Mesendoderm (in vitro differentiated cells): ENCODE measurements around the gene RBM11.
A peak's percentile ranks its signal among the peaks of the same experiment; 100 is the strongest.

Source experiments
- DNase-seq: peaks from one replicate; pipeline ENCODE4 v3.0.0; 2013
- H2AK5ac ChIP-seq: 2 replicates; pipeline ENCODE4 v1.6.1; 2013; ENCODE audit warnings: low read length, inconsistent platforms
- H2BK120ac ChIP-seq: 2 replicates; pipeline ENCODE4 v1.6.1; 2013; ENCODE audit warnings: low read depth, mild to moderate bottlenecking, low read length, moderate library complexity, mixed read lengths
- H2BK15ac ChIP-seq: replicated peaks from 2 replicates; pipeline ENCODE4 v1.6.1; 2013; ENCODE audit warnings: low read depth, mild to moderate bottlenecking, moderate library complexity
- H2BK5ac ChIP-seq: 2 replicates; pipeline ENCODE4 v1.6.1; 2013; ENCODE audit warnings: low read length, inconsistent platforms
- H3K18ac ChIP-seq: 2 replicates; pipeline ENCODE4 v1.6.1; 2013; ENCODE audit warnings: mild to moderate bottlenecking, low read length, mixed read lengths
- H3K23ac ChIP-seq: one replicate; pipeline ENCODE4 v1.6.1; 2013; ENCODE audit warnings: low read length
- H3K27ac ChIP-seq: 2 replicates; pipeline ENCODE4 v1.5.1; 2013; ENCODE audit warnings: low read depth, mild to moderate bottlenecking, inconsistent platforms, low read length, moderate library complexity
- H3K27me3 ChIP-seq: 2 replicates; pipeline ENCODE4 v1.6.1; 2013; ENCODE audit warnings: low read length, control low read depth, mild to moderate bottlenecking, inconsistent platforms; ENCODE audit not compliant: insufficient read depth, poor library complexity
- H3K36me3 ChIP-seq: 2 replicates; pipeline ENCODE4 v1.6.1; 2013; ENCODE audit warnings: low read length, inconsistent platforms; ENCODE audit not compliant: control insufficient read depth, insufficient read depth
- H3K4ac ChIP-seq: one replicate; pipeline ENCODE4 v1.6.1; 2013; ENCODE audit warnings: low read depth, mild to moderate bottlenecking, low read length, moderate library complexity
- H3K4me1 ChIP-seq: 2 replicates; pipeline ENCODE4 v1.6.1; 2013; ENCODE audit warnings: low read depth, low read length, inconsistent platforms; ENCODE audit not compliant: control insufficient read depth
- H3K4me2 ChIP-seq: 2 replicates; pipeline ENCODE4 v1.6.1; 2013; ENCODE audit warnings: low read length
- H3K4me3 ChIP-seq: 2 replicates; pipeline ENCODE4 v1.5.1; 2013; ENCODE audit warnings: mild to moderate bottlenecking, low read length
- H3K56ac ChIP-seq: one replicate; pipeline ENCODE4 v1.6.1; 2013; ENCODE audit warnings: low read length
- H3K79me1 ChIP-seq: 2 replicates; pipeline ENCODE4 v1.6.1; 2013; ENCODE audit warnings: low read length, inconsistent platforms
- H3K79me2 ChIP-seq: 2 replicates; pipeline ENCODE4 v1.6.1; 2013; ENCODE audit warnings: mild to moderate bottlenecking, low read length; ENCODE audit not compliant: control insufficient read depth, insufficient read depth
- H3K9ac ChIP-seq: 2 replicates; pipeline ENCODE4 v1.6.1; 2013; ENCODE audit warnings: low read length, inconsistent platforms
- H4K5ac ChIP-seq: one replicate; pipeline ENCODE4 v1.6.1; 2013; ENCODE audit warnings: low read length
- H4K8ac ChIP-seq: one replicate; pipeline ENCODE4 v1.6.1; 2013; ENCODE audit warnings: low read depth, mild to moderate bottlenecking, control low read depth, low read length, moderate library complexity
- WGBS: extraction: QIAGEN DNeasy Blood & Tissue Kit; methylation state at CpG from one replicate; pipeline ENCODE4 v1.1.7; 2013; ENCODE audit warnings: low lambda C conversion rate, missing lambda C conversion rate; ENCODE audit not compliant: insufficient coverage; ENCODE audit errors: extremely low coverage; 5-methylcytosine and 5-hydroxymethylcytosine counted together

RBM11 gene

DNA sequence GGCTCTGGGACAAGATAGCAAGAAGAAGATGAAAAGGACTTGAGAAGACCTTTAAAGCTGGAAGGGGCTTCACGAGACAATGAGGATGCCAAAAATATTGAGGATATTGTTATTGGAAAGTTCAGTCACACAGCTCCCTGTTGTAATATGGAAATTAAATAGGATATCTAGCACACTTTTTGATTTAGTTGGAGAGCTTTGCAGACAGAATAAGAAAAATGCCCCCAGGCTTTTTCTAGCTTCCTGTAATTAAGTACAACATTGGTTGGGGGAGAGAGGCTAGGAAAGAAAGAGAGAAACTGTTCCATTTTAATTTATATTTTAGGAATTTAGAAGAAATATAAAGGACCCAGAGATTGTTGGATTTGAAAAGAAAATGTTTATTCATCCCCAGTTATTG is 27.5 kb downstream of the RBM11 start:
- no CpG with 5 or more reads among the region's 1 CpG for WGBS
- no peaks in the 10 kb centered on the region for H3K79me2 ChIP-seq
- H3K79me1 ChIP-seq = no peaks in the 10 kb centered on the region
- no peak for DNase-seq
- no peak overlapping the region for H3K27ac ChIP-seq
- H2AK5ac ChIP-seq = no peak overlapping the region
- no peaks in the 10 kb centered on the region for H3K27me3 ChIP-seq
- H2BK5ac ChIP-seq = no peak overlapping the region
- no peak overlapping the region for H2BK120ac ChIP-seq
- no peak overlapping the region for H3K18ac ChIP-seq
- H3K36me3 ChIP-seq = no peaks in the 10 kb centered on the region
- H3K4me2 ChIP-seq = no peak overlapping the region
- H4K8ac ChIP-seq = no peak overlapping the region
- no peak overlapping the region for H3K4me3 ChIP-seq
- no peak overlapping the region for H3K56ac ChIP-seq
- H3K9ac ChIP-seq = no peak overlapping the region
- no peaks in the 10 kb centered on the region for H3K4me1 ChIP-seq
- H2BK15ac ChIP-seq = no peak overlapping the region
- no peak overlapping the region for H3K4ac ChIP-seq
- H3K23ac ChIP-seq = no peak overlapping the region
- no peak overlapping the region for H4K5ac ChIP-seq

DNA sequence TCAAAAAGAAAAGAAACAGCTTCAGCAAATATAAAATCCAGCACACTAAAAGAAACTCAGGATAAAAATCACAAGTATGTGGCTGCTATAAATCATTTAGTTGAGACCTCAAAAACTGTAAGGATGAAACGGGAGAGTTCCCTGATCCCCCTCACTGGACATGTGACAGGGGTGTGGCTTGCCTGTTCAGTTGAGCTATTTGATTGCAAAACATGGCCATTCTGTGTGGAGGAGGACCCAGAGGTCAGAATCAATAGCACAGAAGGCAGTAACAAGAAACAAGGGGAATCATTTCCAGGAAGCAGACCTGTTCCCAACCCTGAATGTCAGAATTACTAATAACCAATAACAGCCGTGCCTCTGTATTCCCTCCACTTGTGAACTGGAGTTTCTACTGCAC is 27.9 kb downstream of the RBM11 start:
- Histone ChIP-seq H2BK5ac (no peak overlapping the region), H3K4ac (no peak overlapping the region), H3K27ac (no peak overlapping the region), H2BK15ac (no peak overlapping the region), H3K79me1 (no peaks in the 10 kb centered on the region), H3K18ac (no peak overlapping the region), H3K4me3 (no peak overlapping the region), H4K5ac (no peak overlapping the region), H4K8ac (no peak overlapping the region), H2AK5ac (no peak overlapping the region), H2BK120ac (no peak overlapping the region), H3K36me3 (no peaks in the 10 kb centered on the region), H3K4me2 (no peak overlapping the region), H3K56ac (no peak overlapping the region), H3K4me1 (no peaks in the 10 kb centered on the region), H3K27me3 (no peaks in the 10 kb centered on the region), H3K9ac (no peak overlapping the region), H3K79me2 (no peaks in the 10 kb centered on the region), H3K23ac (no peak overlapping the region)
- DNase-seq = no peak
- WGBS = no CpG with 5 or more reads among the region's 2 CpGs

DNA sequence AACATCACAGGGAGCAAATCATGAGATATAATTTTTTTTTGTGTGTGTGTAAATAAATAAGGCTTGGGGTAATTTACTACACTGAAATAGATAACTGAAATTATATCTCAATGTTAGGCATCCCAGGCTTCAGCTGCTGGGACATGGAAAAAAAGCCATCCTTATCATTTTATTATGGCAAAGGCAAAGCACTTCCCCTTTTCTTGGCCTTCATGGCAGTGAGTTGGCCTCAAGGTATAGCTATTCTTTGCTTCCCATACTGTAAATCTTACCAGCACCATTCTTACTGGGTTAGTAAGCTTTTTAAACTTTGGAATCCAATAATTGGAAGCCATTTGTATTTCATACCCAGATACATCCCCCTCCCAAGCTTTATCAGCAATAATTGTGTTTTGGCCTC is 29.0 kb downstream of the RBM11 start:
- Histone ChIP-seq H4K5ac (no peak overlapping the region), H3K79me2 (no peaks in the 10 kb centered on the region), H3K23ac (no peak overlapping the region), H4K8ac (no peak overlapping the region), H3K36me3 (no peaks in the 10 kb centered on the region), H3K9ac (no peak overlapping the region), H3K4me1 (no peaks in the 10 kb centered on the region), H2AK5ac (no peak overlapping the region), H3K27ac (no peak overlapping the region), H2BK120ac (no peak overlapping the region), H3K27me3 (no peaks in the 10 kb centered on the region), H3K4me2 (no peak overlapping the region), H2BK5ac (no peak overlapping the region), H2BK15ac (no peak overlapping the region), H3K56ac (no peak overlapping the region), H3K4me3 (no peak overlapping the region), H3K18ac (no peak overlapping the region), H3K4ac (no peak overlapping the region), H3K79me1 (no peaks in the 10 kb centered on the region)
- DNase-seq = no peak

DNA sequence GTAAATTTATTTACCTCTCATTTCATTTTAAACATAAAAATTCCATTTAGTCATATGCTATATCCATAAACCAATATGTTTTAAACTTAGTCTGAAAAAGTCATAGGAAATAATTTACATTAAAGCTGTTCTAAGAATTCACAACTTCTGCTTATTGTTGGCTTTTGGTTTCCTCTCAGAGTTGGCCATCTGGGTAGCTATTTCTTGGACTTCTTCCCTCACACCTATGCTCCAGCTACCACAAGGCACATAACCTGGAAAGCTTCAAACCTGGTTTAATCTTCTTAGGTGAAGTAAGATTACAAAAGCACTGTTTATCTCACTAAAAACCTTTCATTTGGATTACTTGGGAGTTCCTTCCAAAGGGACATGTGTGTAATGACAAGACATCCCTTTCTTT is 29.8 kb downstream of the RBM11 start:
- Histone ChIP-seq H3K9ac (no peak overlapping the region), H3K27me3 (no peaks in the 10 kb centered on the region), H3K27ac (no peak overlapping the region), H3K18ac (no peak overlapping the region), H3K79me1 (no peaks in the 10 kb centered on the region), H2BK120ac (no peak overlapping the region), H3K4ac (no peak overlapping the region), H2BK15ac (no peak overlapping the region), H4K8ac (no peak overlapping the region), H3K23ac (no peak overlapping the region), H3K79me2 (no peaks in the 10 kb centered on the region), H3K4me1 (no peaks in the 10 kb centered on the region), H3K4me3 (no peak overlapping the region), H3K4me2 (no peak overlapping the region), H3K56ac (no peak overlapping the region), H2BK5ac (no peak overlapping the region), H2AK5ac (no peak overlapping the region), H3K36me3 (no peaks in the 10 kb centered on the region), H4K5ac (no peak overlapping the region)
- no peak for DNase-seq

DNA sequence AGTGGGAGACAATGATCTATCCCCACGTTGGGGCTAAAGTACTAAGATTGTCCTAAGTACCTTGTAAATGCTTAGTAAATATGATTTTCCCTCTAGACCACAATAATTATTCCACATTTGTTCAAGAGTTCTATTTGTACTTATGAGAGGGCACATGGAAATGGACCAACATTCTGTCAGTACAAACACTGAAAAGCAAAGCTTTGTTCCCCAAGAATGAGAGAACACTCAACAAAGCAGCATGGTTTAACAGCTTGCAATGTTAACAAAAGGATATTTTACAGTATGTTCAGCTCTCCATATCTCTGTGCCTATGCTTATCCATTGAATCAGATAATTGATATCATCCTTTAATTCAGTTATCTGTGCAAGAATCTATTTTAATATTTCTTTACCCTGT is 35.4 kb downstream of the RBM11 start:
- Histone ChIP-seq H2AK5ac (no peak overlapping the region), H3K4me1 (no peaks in the 10 kb centered on the region), H3K18ac (no peak overlapping the region), H3K36me3 (no peaks in the 10 kb centered on the region), H3K4me2 (no peak overlapping the region), H3K27ac (no peak overlapping the region), H2BK120ac (no peak overlapping the region), H3K56ac (no peak overlapping the region), H3K23ac (no peak overlapping the region), H3K4ac (no peak overlapping the region), H3K9ac (no peak overlapping the region), H2BK15ac (no peak overlapping the region), H4K8ac (no peak overlapping the region), H3K79me2 (no peaks in the 10 kb centered on the region), H4K5ac (no peak overlapping the region), H3K79me1 (no peaks in the 10 kb centered on the region), H3K27me3 (no peaks in the 10 kb centered on the region), H3K4me3 (no peak overlapping the region), H2BK5ac (no peak overlapping the region)
- DNase-seq = no peak
- WGBS = no CpG with 5 or more reads among the region's 1 CpG

DNA sequence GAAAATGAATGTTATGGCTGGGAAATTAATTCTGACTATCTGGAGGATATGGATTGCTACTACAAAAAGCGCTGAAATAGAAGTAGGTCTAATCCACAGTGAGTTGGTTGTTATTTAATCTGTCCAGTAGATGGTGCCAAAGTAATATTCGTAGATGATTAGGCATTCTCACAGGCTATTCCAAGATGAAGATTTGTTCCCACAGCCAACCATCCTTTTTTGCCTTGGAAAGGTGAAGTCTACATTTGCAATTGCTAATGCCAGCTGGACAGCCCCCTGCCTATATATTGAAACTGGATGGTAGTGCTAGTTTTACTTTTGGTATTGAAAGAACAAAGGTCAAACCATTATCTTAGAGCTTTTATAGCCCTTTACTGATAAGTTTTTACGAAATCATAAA is 43.8 kb downstream of the RBM11 start:
- H4K8ac ChIP-seq = no peak overlapping the region
- H3K4me1 ChIP-seq = no peaks in the 10 kb centered on the region
- no peaks in the 10 kb centered on the region for H3K27me3 ChIP-seq
- no peak overlapping the region for H2AK5ac ChIP-seq
- H3K27ac ChIP-seq = no peak overlapping the region
- no peak overlapping the region for H2BK5ac ChIP-seq
- H3K23ac ChIP-seq = no peak overlapping the region
- H3K4ac ChIP-seq = no peak overlapping the region
- H3K79me2 ChIP-seq = no peaks in the 10 kb centered on the region
- no peak overlapping the region for H2BK15ac ChIP-seq
- no peaks in the 10 kb centered on the region for H3K79me1 ChIP-seq
- H2BK120ac ChIP-seq = no peak overlapping the region
- H4K5ac ChIP-seq = no peak overlapping the region
- H3K9ac ChIP-seq = no peak overlapping the region
- no CpG with 5 or more reads among the region's 3 CpGs for WGBS
- DNase-seq = peak; percentile 69
- no peak overlapping the region for H3K18ac ChIP-seq
- no peak overlapping the region for H3K56ac ChIP-seq
- no peaks in the 10 kb centered on the region for H3K36me3 ChIP-seq
- no peak overlapping the region for H3K4me3 ChIP-seq
- H3K4me2 ChIP-seq = no peak overlapping the region
